Mammary epithelial cell (primary cell): ENCODE measurements around the gene COL5A1.

Experiments used
- CTCF ChIP-seq, 2 donors: IDR thresholded peaks in 1 of 2; conservative IDR thresholded peaks in 1 of 2; 2 replicates each; pipeline ENCODE4 v1.5.1; 2011 to 2012; ENCODE audit warnings: inconsistent platforms in 2 of 2, low read length in 2 of 2, mild to moderate bottlenecking in 2 of 2, control low read depth in 1 of 2, low read depth in 1 of 2; ENCODE audit not compliant: insufficient read depth in 1 of 2; ENCODE audit errors: extremely low read depth in 1 of 2
- EZH2 ChIP-seq: IDR thresholded peaks from 2 replicates; pipeline ENCODE4 v1.6.1; 2012; ENCODE audit warnings: low read length, inconsistent platforms, borderline replicate concordance

GRCh38 chr9:134847138-134847537 lies 205.5 kb downstream of the COL5A1 start:
- no peak for TF ChIP-seq CTCF (conservative IDR thresholded peaks at IDR 0.05 in 1 of 2, IDR thresholded peaks at IDR 0.05 in 1 of 2; ENCODE audit: extremely low read depth in 1 of 2, insufficient read depth in 1 of 2, low read depth in 1 of 2, low read length in 2 of 2)
- no peak for TF ChIP-seq EZH2
